IMR-90 (cell line): ENCODE measurements around the gene CEP85. TPM values are rescaled to one million over a fixed set of nuclear protein-coding genes. Genes with fewer than 3 reads are reported as not detected.

Experiments
- ATAC-seq: fragments of 200-7000 bp; cut with Tn5 transposase; 2 replicates; pipeline ENCODE4 v1.9.1; 2020; ENCODE audit warnings: low read depth, mild to moderate bottlenecking, moderate library complexity
- BruUV-seq: library from RNA; stranded (reverse); fragments of 400-500 nt; replicated peaks from 2 replicates; lab custom pipeline; 2021; lab: Mats Ljungman, UMichigan
- CTCF ChIA-PET: fragments of 300-600 bp; formaldehyde crosslinking; extraction: SDS; loops from one replicate; lab custom pipeline; 2021; ENCODE audit warnings: antibody characterized with exemption; lab: Yijun Ruan, JAX
- POLR2A ChIA-PET: fragments of 300-600 bp; sonication (Branson Sonifier 250); formaldehyde crosslinking; loops from one replicate; lab custom pipeline; 2022; ENCODE audit warnings: antibody characterized with exemption; ENCODE audit not compliant: unreplicated experiment; lab: Charles Lee
- DNase-seq: peaks from one replicate; pipeline ENCODE4 v3.0.0; 2013
- H2AFZ ChIP-seq: replicated peaks from 2 replicates; pipeline ENCODE3; 2013; ENCODE audit warnings: low read length, mild to moderate bottlenecking; ENCODE audit not compliant: poor library complexity
- H2AK5ac ChIP-seq: 2 replicates; pipeline ENCODE4 v1.6.1; 2013; ENCODE audit warnings: low read depth, low read length, inconsistent platforms
- H2AK9ac ChIP-seq: replicated peaks from 2 replicates; pipeline ENCODE3; 2013; ENCODE audit warnings: mild to moderate bottlenecking, low read depth, low read length, moderate library complexity; ENCODE audit not compliant: poor library complexity
- H2BK120ac ChIP-seq: 2 replicates; pipeline ENCODE4 v1.6.1; 2013; ENCODE audit warnings: low read depth, low read length, inconsistent platforms
- H2BK15ac ChIP-seq: 3 replicates; pipeline ENCODE4 v1.6.1; 2013; ENCODE audit warnings: low read depth, low read length, inconsistent platforms
- H2BK20ac ChIP-seq: 2 replicates; pipeline ENCODE4 v1.6.1; 2013; ENCODE audit warnings: low read depth, mild to moderate bottlenecking, inconsistent platforms, low read length, moderate library complexity
- H2BK5ac ChIP-seq: 2 replicates; pipeline ENCODE4 v1.6.1; 2013; ENCODE audit warnings: mild to moderate bottlenecking, low read depth, low read length, inconsistent platforms; ENCODE audit not compliant: poor library complexity, severe bottlenecking
- H3K14ac ChIP-seq: replicated peaks from 2 replicates; pipeline ENCODE4 v1.6.1; 2013; ENCODE audit warnings: low read depth, low read length, inconsistent platforms
- H3K18ac ChIP-seq: 2 replicates; pipeline ENCODE4 v1.6.1; 2013; ENCODE audit warnings: low read depth, low read length, control low read depth
- H3K23ac ChIP-seq: 2 replicates; pipeline ENCODE4 v1.6.1; 2013; ENCODE audit warnings: low read depth, low read length, inconsistent platforms
- H3K27ac ChIP-seq: 2 replicates; pipeline ENCODE4 v1.5.1; 2013; ENCODE audit warnings: mild to moderate bottlenecking, control low read depth, low read length; ENCODE audit not compliant: insufficient read depth
- H3K27me3 ChIP-seq: 2 replicates; pipeline ENCODE4 v1.6.1; 2013; ENCODE audit warnings: low read length; ENCODE audit not compliant: control insufficient read depth, insufficient read depth
- H3K36me3 ChIP-seq: 2 replicates; pipeline ENCODE4 v1.6.1; 2013; ENCODE audit warnings: low read length, mixed read lengths; ENCODE audit not compliant: control insufficient read depth, insufficient read depth
- H3K4ac ChIP-seq: 2 replicates; pipeline ENCODE4 v1.6.1; 2013; ENCODE audit warnings: low read depth, low read length, inconsistent platforms
- H3K4me1 ChIP-seq: 2 replicates; pipeline ENCODE4 v1.6.1; 2013; ENCODE audit warnings: low read length, mixed read lengths; ENCODE audit not compliant: control insufficient read depth, insufficient read depth
- H3K4me2 ChIP-seq: 2 replicates; pipeline ENCODE4 v1.6.1; 2013; ENCODE audit warnings: low read depth, mild to moderate bottlenecking, control low read depth, low read length, moderate library complexity
- H3K4me3 ChIP-seq: 2 replicates; pipeline ENCODE4 v1.5.1; 2013; ENCODE audit warnings: low read depth, mild to moderate bottlenecking, control low read depth, low read length, moderate library complexity; ENCODE audit not compliant: insufficient read depth
- H3K56ac ChIP-seq: 2 replicates; pipeline ENCODE4 v1.6.1; 2013; ENCODE audit warnings: low read length, inconsistent platforms; ENCODE audit not compliant: insufficient read depth; ENCODE audit errors: extremely low read depth
- H3K79me1 ChIP-seq, 2 experiments: 2 replicates each; pipeline ENCODE4 v1.6.1; 2013; ENCODE audit warnings: low read length in 2 of 2, inconsistent platforms in 1 of 2, low read depth in 1 of 2
- H3K9ac ChIP-seq: 2 replicates; pipeline ENCODE4 v1.6.1; 2013; ENCODE audit warnings: low read depth, low read length, control low read depth
- H3K9me1 ChIP-seq: 2 replicates; pipeline ENCODE4 v1.6.1; 2013; ENCODE audit warnings: low read length, inconsistent platforms; ENCODE audit not compliant: insufficient read depth
- H3K9me3 ChIP-seq: 2 replicates; pipeline ENCODE4 v1.6.1; 2013; ENCODE audit warnings: low read length; ENCODE audit not compliant: control insufficient read depth, insufficient read depth
- H4K20me1 ChIP-seq: 2 replicates; pipeline ENCODE4 v1.6.1; 2013; ENCODE audit warnings: low read length, inconsistent platforms; ENCODE audit not compliant: insufficient read depth
- H4K5ac ChIP-seq: 2 replicates; pipeline ENCODE4 v1.6.1; 2013; ENCODE audit warnings: mild to moderate bottlenecking, low read depth, low read length, control low read depth
- H4K8ac ChIP-seq, 2 experiments: 2 replicates each; pipeline ENCODE4 v1.6.1; 2013; ENCODE audit warnings: low read depth in 2 of 2, low read length in 2 of 2, control low read depth in 1 of 2, inconsistent platforms in 1 of 2
- H4K91ac ChIP-seq: 2 replicates; pipeline ENCODE4 v1.6.1; 2013; ENCODE audit warnings: low read depth, low read length, inconsistent platforms; ENCODE audit not compliant: insufficient read depth
- CEBPB ChIP-seq: IDR thresholded peaks from 2 replicates; pipeline ENCODE4 v1.6.1; 2012; ENCODE audit warnings: low read depth, low read length, improper control_type of control experiment
- CHD1 ChIP-seq: IDR thresholded peaks from 2 replicates; pipeline ENCODE4 v1.6.1; 2012; ENCODE audit warnings: low read depth, low read length, improper control_type of control experiment
- FOS ChIP-seq: fragments of 150-350 bp; IDR thresholded peaks from 2 replicates; pipeline ENCODE4 v1.6.1; 2016; ENCODE audit warnings: low read depth, low read length
- MAFK ChIP-seq: IDR thresholded peaks from 2 replicates; pipeline ENCODE4 v1.6.1; 2012; ENCODE audit warnings: low read depth, low read length, improper control_type of control experiment
- NFE2L2 ChIP-seq: fragments of 150-350 bp; IDR thresholded peaks from 2 replicates; pipeline ENCODE4 v1.6.1; 2016; ENCODE audit warnings: low read depth, mild to moderate bottlenecking, low read length
- POLR2A ChIP-seq: IDR thresholded peaks from 2 replicates; pipeline ENCODE4 v1.6.1; 2012; ENCODE audit warnings: mild to moderate bottlenecking, low read depth, low read length
- RFX5 ChIP-seq: IDR thresholded peaks from 2 replicates; pipeline ENCODE4 v1.8.0; 2012; ENCODE audit warnings: low read depth, mild to moderate bottlenecking, low read length, moderate library complexity
- WGBS, 2 experiments: methylation state at CpG; one replicate each; pipeline versions ENCODE4 v1.1.5 to v1.1.7; 2013; ENCODE audit warnings: missing lambda C conversion rate in 2 of 2; ENCODE audit not compliant: insufficient read length in 1 of 2; ENCODE audit errors: extremely low coverage in 2 of 2; 5-methylcytosine and 5-hydroxymethylcytosine counted together
- dilution Hi-C: fragments of 300-500 bp; cut with HindIII; formaldehyde crosslinking; loops from one replicate; pipeline ENCODE4 v1.14.3; 2018; ENCODE audit warnings: low sequenced_read_pairs; ENCODE audit not compliant: unreplicated experiment
- in situ Hi-C: fragments of 300-500 bp; cut with MboI; formaldehyde crosslinking; loops from 3 replicates; pipeline ENCODE4 v1.14.3; 2019; ENCODE audit warnings: low sequenced_read_pairs, inconsistent platforms, mixed read lengths
- intact Hi-C: fragments of 100-400 bp; cut with micrococcal nuclease; formaldehyde crosslinking; loops from 2 replicates; pipeline ENCODE4 v1.10.0; 2022
- polyA plus RNA-seq, 3 experiments: library from polyadenylated mRNA; depleted of rRNA; stranded (reverse); fragments of >200 nt; gene quantifications; 2 replicates each; pipeline ENCODE4 v1.2.3, GENCODE V29; 2012; ENCODE audit warnings: low replicate concordance in 1 of 3
- total RNA-seq: library from RNA; depleted of rRNA; stranded (reverse); fragments of >200 nt; gene quantifications from 2 replicates; pipeline ENCODE4 v1.2.3, GENCODE V29; 2012
- TF ChIP-seq, protein P1 (sequence below): fragments of 150-350 bp; IDR thresholded peaks from 2 replicates; pipeline ENCODE4 v1.6.1; 2016; ENCODE audit warnings: low read depth, mild to moderate bottlenecking, low read length, moderate library complexity, borderline replicate concordance
- TF ChIP-seq, protein P2 (sequence below): conservative IDR thresholded peaks from 2 replicates; pipeline ENCODE4 v1.5.1; 2012; ENCODE audit warnings: mild to moderate bottlenecking, low read depth, low read length, improper control_type of control experiment
- TF ChIP-seq, protein P3 (sequence below): fragments of 150-350 bp; IDR thresholded peaks from 2 replicates; pipeline ENCODE4 v1.6.1; 2017; ENCODE audit warnings: mild to moderate bottlenecking, antibody characterized with exemption, low read length, low read depth

CEP85 gene
- total and polyA plus RNA-seq, 2 of the 4 experiments (the other 2 are of a cell fraction): 11.5 to 11.8 TPM

DNA sequence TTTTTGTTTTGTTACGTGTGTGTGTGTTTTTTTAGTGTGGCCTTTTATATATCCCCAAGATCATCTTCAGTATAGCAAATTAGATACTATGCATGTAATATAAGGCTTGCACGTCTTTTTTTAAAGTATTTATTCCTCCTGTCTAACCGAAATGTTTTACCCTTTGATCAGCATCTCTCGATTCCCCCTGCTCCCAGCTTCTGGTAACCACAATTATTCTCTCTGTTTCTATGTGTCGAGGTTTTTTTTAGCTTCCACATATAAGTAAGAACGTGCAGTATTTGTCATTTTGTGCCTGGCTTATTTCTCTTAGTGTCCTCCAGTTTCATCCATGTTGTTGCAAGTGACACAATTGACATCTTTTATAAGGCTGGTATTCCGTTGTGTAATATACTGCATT, 18.7 kb downstream of the CEP85 start:
- Histone ChIP-seq H3K4me1 (no peaks in the 10 kb centered on the region), H3K79me1 (peaks cover 12 to 21% of the 10 kb centered on the region in 2 experiments; a peak in 3 of 4 replicates), H3K36me3 (peaks cover 10% of the 10 kb centered on the region), H4K5ac (no peak overlapping the region), H2BK20ac (no peak overlapping the region), H3K56ac (no peak overlapping the region), H2AK5ac (no peak overlapping the region), H4K8ac (no peak overlapping the region), H3K9ac (no peak overlapping the region), H3K14ac (no peak overlapping the region), H2AFZ (no peak overlapping the region), H3K23ac (no peak overlapping the region), H3K18ac (no peak overlapping the region), H2BK15ac (no peak overlapping the region), H2AK9ac (no peak overlapping the region), H3K4ac (no peak overlapping the region), H3K27me3 (no peaks in the 10 kb centered on the region), H3K27ac (no peak overlapping the region), H4K91ac (no peak overlapping the region), H2BK120ac (no peak overlapping the region), H3K9me3 (no peaks in the 10 kb centered on the region), H4K20me1 (no peaks in the 10 kb centered on the region), H3K4me2 (no peak overlapping the region), H3K4me3 (no peak overlapping the region), H3K9me1 (peaks cover 3% of the 10 kb centered on the region; the same call in 1 of the 2 replicates), H2BK5ac (no peak overlapping the region)
- dilution Hi-C loops (no loop called here), in situ Hi-C loops (no loop called here), intact Hi-C loops (no loop called here)
- ChIA-PET POLR2A (no interaction called here), CTCF (no interaction called here)
- no TSS peak for BruUV-seq
- TF ChIP-seq NFE2L2 (no peak), RFX5 (no peak), MAFK (no peak), POLR2A (no peak), CEBPB (no peak), FOS (no peak), CHD1 (no peak)
- TF ChIP-seq, protein P1, sequence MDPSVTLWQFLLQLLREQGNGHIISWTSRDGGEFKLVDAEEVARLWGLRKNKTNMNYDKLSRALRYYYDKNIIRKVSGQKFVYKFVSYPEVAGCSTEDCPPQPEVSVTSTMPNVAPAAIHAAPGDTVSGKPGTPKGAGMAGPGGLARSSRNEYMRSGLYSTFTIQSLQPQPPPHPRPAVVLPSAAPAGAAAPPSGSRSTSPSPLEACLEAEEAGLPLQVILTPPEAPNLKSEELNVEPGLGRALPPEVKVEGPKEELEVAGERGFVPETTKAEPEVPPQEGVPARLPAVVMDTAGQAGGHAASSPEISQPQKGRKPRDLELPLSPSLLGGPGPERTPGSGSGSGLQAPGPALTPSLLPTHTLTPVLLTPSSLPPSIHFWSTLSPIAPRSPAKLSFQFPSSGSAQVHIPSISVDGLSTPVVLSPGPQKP: no peak
- TF ChIP-seq, protein P2, sequence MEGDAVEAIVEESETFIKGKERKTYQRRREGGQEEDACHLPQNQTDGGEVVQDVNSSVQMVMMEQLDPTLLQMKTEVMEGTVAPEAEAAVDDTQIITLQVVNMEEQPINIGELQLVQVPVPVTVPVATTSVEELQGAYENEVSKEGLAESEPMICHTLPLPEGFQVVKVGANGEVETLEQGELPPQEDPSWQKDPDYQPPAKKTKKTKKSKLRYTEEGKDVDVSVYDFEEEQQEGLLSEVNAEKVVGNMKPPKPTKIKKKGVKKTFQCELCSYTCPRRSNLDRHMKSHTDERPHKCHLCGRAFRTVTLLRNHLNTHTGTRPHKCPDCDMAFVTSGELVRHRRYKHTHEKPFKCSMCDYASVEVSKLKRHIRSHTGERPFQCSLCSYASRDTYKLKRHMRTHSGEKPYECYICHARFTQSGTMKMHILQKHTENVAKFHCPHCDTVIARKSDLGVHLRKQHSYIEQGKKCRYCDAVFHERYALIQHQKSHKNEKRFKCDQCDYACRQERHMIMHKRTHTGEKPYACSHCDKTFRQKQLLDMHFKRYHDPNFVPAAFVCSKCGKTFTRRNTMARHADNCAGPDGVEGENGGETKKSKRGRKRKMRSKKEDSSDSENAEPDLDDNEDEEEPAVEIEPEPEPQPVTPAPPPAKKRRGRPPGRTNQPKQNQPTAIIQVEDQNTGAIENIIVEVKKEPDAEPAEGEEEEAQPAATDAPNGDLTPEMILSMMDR: no peak
- TF ChIP-seq, protein P3, sequence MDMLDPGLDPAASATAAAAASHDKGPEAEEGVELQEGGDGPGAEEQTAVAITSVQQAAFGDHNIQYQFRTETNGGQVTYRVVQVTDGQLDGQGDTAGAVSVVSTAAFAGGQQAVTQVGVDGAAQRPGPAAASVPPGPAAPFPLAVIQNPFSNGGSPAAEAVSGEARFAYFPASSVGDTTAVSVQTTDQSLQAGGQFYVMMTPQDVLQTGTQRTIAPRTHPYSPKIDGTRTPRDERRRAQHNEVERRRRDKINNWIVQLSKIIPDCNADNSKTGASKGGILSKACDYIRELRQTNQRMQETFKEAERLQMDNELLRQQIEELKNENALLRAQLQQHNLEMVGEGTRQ: no peak
- ATAC-seq: no peak
- WGBS, 2 experiments: 100% methylated on average over 2 of the region's 7 CpGs; no CpG with 5 or more reads in 1 of the 2 experiments
- no peak for DNase-seq
